Mucosa of descending colon (tissue), 3 donors: ENCODE results near the gene TBL3. TPM values are rescaled to one million over a fixed set of nuclear protein-coding genes. Genes with fewer than 3 reads are reported as not detected.

ENCODE experiments used
- ATAC-seq: fragments of 200-7000 bp; cut with Tn5 transposase; one replicate; pipeline ENCODE4 v1.9.1; 2020; ENCODE audit warnings: mild to moderate bottlenecking, moderate library complexity
- DNase-seq, 3 donors: peaks; one replicate each; pipeline ENCODE4 v3.0.0-alpha.2; 2020
- H3K36me3 ChIP-seq: fragments of 200-600 bp; one replicate; pipeline ENCODE4 v1.8.0; 2021; ENCODE audit warnings: low read depth, mild to moderate bottlenecking
- H3K4me1 ChIP-seq: fragments of 200-600 bp; one replicate; pipeline ENCODE4 v1.8.0; 2021; ENCODE audit warnings: low read depth, mild to moderate bottlenecking
- H3K4me3 ChIP-seq: fragments of 200-600 bp; one replicate; pipeline ENCODE4 v1.8.0; 2021; ENCODE audit warnings: mild to moderate bottlenecking
- H3K9me3 ChIP-seq: fragments of 200-600 bp; one replicate; pipeline ENCODE4 v1.8.0; 2021; ENCODE audit warnings: mild to moderate bottlenecking
- CTCF ChIP-seq: fragments of 200-600 bp; IDR thresholded peaks from one replicate; pipeline ENCODE4 v1.8.0; 2022; ENCODE audit warnings: antibody characterized with exemption, mild to moderate bottlenecking
- intact Hi-C, 2 donors: fragments of 100-400 bp; cut with DNase I in 1 of 2; cut with micrococcal nuclease in 1 of 2; formaldehyde crosslinking; loops; one replicate each; pipeline versions ENCODE4 v1.11.0 to v1.11.1; 2022; cut with DNase I, micrococcal nuclease
- total RNA-seq, 3 donors: library from RNA; stranded (reverse); fragmentation: NEBNext Ultra II Directional in 2 of 3; extraction: Animal tissue kit (Norgen Biotek cat#: 25700) in 2 of 3; gene quantifications; one replicate each; pipeline versions ENCODE4 v1.2.1 to v1.2.4, GENCODE V29; 2021 to 2023
- donor health status: DM: no; HTN: no; CAD: no; lungs with moderate emphysema.
- donor health status: DM: no; HTN: no; CAD: no.
- donor health status: DM: no; HTN: yes; CAD: no.

The TBL3 gene
- total RNA-seq, 3 donors from 2014 or later, result 21.6 to 25.5 (median 24.0) TPM

DNA sequence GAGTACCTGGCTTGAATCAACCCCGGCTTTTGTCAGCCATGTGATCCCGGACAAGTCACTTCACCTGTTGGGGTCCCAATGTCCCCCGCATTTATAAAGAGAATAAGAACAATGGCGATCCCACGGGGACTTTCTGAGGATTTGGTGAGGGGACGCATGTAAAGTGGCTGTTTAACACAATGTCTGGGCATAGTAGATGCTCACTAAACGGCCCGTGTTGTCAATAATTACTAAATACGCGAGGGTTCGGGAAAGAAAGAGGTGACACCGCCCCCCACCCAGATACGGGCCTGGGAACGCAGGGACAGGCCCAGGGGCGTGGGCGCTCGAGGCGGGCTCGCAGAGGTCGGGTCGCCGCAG, 19.7 kb downstream of the TBL3 start:
- intact Hi-C loops, result no loop called here
- Histone ChIP-seq H3K4me3 (no peak overlapping the region), H3K4me1 (peaks cover 24% of the 10 kb centered on the region), H3K9me3 (no peaks in the 10 kb centered on the region), H3K36me3 (no peaks in the 10 kb centered on the region)
- ATAC-seq (no peak), DNase-seq (peak in 1 of 3 donors; percentile 27)
- no peak for TF ChIP-seq CTCF

GRCh38 chr16:1991948-1992703, 20.3 kb downstream of the TBL3 start:
- H3K36me3 ChIP-seq, result no peaks in the 10 kb centered on the region
- intact Hi-C loops, result no loop called here
- TF ChIP-seq CTCF, result no peak
- DNase-seq (peak; percentile 97 to 98 (median 98)), ATAC-seq (peak; percentile 84)
- H3K9me3 ChIP-seq, result no peaks in the 10 kb centered on the region
- H3K4me3 ChIP-seq, result no peak overlapping the region
- peaks cover 28% of the 10 kb centered on the region for H3K4me1 ChIP-seq

- ATAC-seq, result no peak
- DNase-seq, result peak in 1 of 3 donors; percentile 82
- TF ChIP-seq CTCF, result no peak
- no peak overlapping the region for H3K4me3 ChIP-seq
- no peaks in the 10 kb centered on the region for H3K9me3 ChIP-seq
- no peaks in the 10 kb centered on the region for H3K36me3 ChIP-seq
- H3K4me1 ChIP-seq, result peaks cover 28% of the 10 kb centered on the region
- intact Hi-C loops, result no loop called here
These were observed 21.0 kb downstream of the TBL3 start for GRCh38 chr16:1992704-1993317.

DNA sequence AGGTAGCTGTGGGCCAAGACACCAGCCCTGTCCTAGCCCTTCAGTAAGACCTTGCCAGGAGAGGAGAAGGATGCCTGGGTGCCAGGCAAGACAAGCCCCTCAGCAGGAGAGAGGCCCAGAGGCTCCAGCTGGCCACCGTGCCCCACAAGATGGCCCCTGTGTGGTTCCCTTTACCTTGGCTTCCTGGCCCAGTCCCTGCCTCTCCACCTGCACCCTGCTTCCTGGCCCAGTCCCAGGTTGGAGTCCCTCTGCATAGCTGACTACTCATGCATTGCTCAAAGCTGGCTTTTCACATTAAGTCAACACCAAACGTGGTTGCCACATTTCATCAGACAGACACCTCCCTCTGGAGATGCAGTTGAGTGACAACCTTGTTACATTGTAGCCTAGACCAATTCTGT, 21.9 kb downstream of the TBL3 start:
- DNase-seq (no peak), ATAC-seq (no peak)
- H3K4me1 ChIP-seq, result peaks cover 28% of the 10 kb centered on the region
- intact Hi-C loops, result no loop called here
- H3K36me3 ChIP-seq, result no peaks in the 10 kb centered on the region
- TF ChIP-seq CTCF, result no peak
- H3K9me3 ChIP-seq, result no peaks in the 10 kb centered on the region
- no peak overlapping the region for H3K4me3 ChIP-seq

- no peak for TF ChIP-seq CTCF
- peak in 1 of 3 donors; percentile 33 for DNase-seq
- H3K4me3 ChIP-seq, result no peak overlapping the region
- no peaks in the 10 kb centered on the region for H3K9me3 ChIP-seq
- no peak for ATAC-seq
- peaks cover 4% of the 10 kb centered on the region for H3K4me1 ChIP-seq
- intact Hi-C loops, result no loop called here
- H3K36me3 ChIP-seq, result peaks cover 17% of the 10 kb centered on the region
These were observed 25.9 kb downstream of the TBL3 start for GRCh38 chr16:1997494-1998359.
